ENCODE measurements around the gene CDK17.

DNA sequence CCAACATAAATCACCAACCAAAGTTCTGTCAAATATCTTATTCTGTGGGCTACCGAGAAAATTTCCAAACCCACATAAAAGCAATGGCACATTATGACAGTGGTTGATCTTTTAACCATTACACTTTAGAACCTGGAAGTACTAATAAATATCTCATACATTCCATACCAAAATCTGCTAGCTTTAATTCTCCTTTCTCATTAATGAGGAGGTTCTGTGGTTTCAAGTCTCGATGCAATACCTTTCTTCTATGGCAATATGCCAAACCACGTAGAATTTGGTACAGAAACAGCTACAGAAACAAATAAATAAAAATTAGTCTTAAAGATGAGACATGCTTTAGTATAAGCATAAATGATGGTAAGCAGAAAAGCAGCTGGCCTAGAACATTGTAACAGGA is 105.4 kb downstream of the CDK17 start:
- TF ChIP-seq POLR2A (IDR thresholded peaks at IDR 0.05) (no peak), POLR2AphosphoS5 (IDR thresholded peaks at IDR 0.05) (no peak), EP300 (IDR thresholded peaks at IDR 0.05) (no peak)
- TF ChIP-seq, protein P1, sequence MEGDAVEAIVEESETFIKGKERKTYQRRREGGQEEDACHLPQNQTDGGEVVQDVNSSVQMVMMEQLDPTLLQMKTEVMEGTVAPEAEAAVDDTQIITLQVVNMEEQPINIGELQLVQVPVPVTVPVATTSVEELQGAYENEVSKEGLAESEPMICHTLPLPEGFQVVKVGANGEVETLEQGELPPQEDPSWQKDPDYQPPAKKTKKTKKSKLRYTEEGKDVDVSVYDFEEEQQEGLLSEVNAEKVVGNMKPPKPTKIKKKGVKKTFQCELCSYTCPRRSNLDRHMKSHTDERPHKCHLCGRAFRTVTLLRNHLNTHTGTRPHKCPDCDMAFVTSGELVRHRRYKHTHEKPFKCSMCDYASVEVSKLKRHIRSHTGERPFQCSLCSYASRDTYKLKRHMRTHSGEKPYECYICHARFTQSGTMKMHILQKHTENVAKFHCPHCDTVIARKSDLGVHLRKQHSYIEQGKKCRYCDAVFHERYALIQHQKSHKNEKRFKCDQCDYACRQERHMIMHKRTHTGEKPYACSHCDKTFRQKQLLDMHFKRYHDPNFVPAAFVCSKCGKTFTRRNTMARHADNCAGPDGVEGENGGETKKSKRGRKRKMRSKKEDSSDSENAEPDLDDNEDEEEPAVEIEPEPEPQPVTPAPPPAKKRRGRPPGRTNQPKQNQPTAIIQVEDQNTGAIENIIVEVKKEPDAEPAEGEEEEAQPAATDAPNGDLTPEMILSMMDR (IDR thresholded peaks at IDR 0.05) = no peak
